Measurements from ENCODE around the gene HRH1.

Gene HRH1

DNA sequence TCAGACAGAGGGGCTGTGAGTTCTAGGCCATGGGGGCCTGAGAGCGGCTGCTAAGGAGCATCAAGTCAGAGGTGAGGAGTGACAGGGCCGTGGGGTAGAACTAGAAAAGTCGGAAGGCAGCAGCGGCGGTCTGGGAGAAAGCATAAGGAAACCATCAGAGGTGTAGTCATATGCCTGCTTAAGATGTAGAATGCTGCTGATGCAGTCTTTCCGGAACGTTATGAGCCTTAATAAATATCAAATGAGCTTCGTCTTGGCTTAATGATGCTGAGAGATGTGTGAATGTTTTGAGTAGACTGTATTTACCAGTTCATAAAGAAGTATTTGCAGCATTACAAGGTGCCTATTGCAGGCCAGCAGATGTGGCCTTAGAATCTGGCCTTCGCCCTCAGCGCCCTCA lies 133.1 kb downstream of the HRH1 start:
- DNase-seq = no peak

DNA sequence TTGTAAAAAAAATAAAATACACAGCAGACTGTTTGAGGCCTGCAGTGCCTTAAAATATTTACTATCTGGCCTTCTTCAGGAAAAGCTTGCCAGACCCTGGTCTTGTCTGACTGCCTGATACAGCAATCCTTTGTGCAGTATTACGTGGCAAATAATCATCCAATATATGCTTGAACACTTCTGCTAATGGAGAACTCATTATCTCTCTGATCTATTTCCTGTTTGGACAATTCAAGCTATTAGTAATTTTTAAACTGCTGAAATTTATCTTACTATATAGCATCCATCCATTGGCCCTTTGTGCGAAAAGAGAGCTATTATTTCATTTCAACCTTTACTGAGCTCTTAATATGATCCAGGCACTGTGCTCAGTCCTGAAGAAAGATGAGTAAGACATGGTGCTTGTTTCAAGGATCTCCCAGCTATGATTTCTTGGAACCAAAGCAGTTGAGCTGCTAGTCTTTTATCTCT lies 133.8 kb downstream of the HRH1 start:
- DNase-seq = peak; percentile 36 to 57

DNA sequence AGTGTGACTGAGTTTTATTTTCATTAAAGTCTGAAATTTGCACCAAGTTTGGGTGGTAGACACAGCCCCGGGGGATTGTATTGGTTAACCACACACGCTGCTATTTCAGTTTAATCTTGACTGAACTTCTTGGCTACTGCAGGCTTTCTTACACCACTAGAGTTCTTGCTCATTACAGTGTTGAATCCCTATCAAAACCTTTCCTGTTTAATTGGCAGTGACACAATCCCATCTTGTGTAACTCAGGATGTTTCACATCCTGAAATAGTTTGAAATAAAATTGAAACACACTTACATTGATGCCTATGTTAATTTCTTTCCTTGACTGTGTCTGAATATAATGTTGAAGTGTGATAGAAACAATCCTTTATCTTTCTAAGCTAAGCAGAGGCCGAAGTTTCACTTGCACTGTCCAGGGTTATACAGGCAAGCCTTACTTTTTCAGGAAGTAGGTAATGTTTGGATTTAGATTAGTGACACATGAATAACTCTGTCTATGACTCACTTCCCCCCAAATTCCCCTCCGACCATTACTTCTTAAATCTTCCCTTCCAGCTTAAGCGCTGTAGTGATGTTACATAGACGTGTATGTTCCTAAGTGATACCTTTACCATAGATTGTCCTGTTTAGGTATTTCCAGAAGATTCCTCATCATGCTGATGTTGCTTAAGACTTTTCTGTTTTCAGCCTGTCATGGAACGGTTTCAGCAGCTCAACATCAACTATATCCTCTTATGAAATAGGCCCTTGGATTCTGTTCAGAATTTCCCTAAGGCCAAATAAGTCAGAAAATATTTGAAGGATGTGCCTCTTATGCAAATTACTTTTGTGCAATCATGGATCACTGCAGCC lies 134.7 kb downstream of the HRH1 start:
- DNase-seq = peak; percentile 99

DNA sequence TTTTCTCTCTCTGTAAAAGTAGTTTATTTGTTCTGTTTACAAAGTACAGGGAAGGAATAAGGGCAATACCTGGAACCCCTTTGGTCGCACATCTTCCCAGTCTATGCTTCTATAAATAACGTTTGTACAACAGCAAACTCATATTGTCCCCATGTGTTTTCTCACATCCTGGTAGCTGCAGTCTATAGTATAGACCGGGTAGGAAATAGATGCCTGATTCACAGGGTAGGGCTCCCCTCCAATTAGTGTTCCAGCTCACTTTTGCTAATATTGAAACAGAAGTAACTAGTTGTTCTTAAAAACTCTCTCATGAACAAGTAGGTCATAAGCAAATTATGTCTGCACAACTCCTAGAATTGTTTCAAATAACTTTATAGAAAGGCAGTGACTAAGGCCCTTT lies 135.6 kb downstream of the HRH1 start:
- DNase-seq = no peak

DNA sequence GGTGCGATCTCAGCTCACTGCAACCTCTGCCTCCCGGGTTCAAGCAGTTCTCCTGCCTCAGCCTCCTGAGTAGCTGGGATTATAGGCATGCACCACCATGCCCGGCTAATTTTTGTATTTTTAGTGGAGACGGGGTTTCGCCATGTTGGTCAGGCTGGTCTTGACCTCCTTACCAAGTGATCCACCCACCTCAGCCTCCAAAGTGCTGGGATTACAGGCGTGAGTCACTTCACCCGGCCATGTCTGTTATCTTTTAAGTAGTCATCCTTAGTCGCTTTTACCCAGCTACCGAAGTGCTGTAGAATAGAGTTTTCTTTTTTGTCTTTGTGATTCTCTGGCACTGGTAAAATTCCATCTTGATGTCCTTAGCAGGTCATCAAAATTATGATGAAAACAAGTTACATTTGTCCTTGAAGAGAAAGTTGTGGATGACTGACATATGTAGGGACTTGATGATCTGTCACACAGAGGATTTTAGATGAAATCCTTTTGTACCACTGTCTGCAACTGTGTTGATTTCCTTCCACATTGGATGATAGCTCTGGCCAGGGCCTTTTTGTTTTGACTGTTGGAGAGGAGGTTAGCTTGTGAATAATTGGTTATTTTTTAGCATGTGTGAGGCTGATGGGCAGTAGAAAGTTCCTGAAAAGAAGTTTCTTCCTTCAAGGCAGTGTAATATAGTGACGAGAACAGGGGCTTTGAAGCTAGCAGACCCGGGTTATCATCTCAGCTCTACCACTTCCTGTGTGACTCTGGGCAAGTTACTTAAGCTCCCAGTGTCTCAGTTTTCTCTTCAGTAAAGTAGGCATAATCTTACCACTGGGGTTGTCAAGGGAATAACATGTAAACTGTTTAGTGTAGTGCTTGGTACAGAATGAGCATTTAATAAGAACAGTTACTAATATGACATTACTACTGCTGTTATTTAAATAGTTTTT lies 136.7 kb downstream of the HRH1 start:
- no peak for DNase-seq

DNA sequence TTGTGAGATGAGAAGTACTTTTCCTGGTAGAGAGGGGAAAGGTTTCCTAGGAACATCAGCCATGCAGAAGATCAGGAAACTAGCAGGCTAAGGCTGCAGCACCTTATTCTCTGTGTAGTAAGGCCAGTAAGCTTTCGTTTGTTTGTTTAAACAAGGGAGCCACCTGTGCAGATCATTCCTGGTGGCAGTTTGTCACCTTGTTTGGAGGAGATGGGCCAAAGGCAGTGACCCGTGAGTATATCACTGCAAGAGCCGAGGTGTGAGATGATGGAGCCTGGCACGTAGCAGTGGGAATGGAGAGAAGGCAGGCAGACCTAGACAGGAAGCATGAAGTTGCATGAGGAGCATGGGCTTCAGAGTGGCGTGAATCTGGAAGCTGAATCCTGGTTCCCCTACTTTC lies 137.5 kb downstream of the HRH1 start:
- no peak for DNase-seq

DNA sequence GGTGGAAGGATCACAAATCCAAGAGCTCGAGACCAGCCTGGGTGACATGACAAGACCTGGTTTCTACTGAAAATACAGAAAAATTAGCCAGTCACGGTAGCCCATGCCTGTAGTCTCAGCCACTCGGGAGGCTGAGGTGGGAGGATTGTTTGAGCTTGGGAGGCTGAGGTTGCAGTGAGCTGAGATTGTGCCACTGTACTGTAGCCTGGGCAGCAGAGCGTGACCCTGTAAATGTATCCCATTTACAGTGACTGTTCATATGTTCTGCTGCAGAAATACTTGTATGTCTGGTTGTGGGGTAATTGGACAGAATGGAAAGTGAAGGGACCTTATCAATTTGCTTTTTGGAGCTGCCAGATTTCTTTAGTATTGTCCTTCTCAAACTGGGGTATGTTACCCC lies 142.8 kb downstream of the HRH1 start:
- DNase-seq = no peak

DNA sequence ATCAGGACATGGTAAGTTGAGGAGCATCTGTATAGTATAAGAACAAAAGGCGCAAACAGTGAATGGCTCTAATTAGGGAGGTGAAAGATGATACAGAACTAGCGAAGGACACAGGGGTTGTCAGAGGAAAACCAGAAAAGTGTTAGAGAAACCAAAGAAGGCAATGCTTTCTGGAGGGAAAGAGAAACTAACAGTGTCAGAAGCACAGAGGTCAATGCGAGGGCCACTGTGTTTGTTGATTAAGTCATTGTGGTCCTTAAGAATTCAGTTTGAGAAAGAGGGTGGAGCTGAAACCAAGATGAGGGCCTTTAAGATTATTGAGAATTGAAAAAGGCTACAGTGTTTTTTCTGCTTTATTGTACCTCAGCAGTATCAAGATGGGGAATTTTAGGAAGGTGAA lies 146.7 kb downstream of the HRH1 start:
- no peak for DNase-seq

DNA sequence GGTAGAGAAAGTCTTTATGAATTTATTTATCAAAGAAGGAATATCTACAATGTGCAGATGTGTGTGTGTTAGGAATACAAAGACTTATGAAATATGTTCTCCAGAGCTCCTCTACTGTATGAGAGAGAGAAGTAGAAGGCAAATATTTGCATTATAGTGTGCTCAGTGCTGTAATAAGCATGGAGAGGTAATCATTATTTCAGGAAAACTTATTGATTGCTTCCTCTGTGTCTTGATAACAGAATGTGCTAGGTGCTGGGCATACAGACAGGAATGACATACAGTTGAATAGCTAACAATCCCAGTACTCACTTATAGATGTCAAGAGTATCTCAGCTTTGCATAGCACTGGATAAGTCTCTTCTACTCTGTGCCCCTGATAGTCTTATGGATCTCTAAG lies 148.2 kb downstream of the HRH1 start:
- no peak for DNase-seq

DNA sequence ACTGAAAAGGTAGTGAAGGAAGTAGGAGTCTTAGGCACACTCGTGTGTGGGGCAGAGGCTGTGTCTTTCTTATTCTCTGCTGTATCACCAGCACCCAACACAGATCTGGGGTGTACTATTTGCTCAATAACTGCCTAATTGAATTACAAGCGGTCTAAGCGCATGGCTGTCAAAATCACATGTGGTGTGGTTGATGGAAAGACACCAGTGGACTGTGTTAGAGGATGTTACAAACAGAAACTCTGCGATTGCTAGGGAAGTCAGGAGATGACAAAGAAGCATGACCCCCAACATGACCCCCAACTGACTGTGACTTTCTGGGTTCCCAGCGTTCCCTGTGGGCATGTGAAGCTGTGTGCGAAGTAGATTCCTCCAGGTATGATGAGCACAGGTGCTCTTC lies 149.9 kb downstream of the HRH1 start:
- DNase-seq = no peak

DNA sequence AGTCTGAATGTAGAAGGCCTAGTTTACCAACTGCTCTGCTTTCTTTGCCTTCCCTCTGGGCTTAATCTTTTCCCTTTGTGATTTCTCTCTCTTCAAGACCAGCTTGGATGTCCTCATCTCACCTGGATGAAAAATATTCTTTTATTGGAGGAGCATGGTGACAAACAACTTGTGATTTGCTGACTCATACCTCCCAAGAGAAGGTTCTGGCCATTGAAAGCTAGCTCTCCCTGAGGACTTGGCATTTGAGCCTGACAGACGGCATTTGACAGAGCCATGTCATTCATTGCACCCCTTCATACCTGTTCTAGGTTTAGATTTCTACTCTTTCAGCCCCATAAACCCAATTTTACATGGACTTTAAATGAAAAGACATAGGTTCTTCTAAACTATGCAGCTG lies 151.2 kb downstream of the HRH1 start:
- DNase-seq = no peak

DNA sequence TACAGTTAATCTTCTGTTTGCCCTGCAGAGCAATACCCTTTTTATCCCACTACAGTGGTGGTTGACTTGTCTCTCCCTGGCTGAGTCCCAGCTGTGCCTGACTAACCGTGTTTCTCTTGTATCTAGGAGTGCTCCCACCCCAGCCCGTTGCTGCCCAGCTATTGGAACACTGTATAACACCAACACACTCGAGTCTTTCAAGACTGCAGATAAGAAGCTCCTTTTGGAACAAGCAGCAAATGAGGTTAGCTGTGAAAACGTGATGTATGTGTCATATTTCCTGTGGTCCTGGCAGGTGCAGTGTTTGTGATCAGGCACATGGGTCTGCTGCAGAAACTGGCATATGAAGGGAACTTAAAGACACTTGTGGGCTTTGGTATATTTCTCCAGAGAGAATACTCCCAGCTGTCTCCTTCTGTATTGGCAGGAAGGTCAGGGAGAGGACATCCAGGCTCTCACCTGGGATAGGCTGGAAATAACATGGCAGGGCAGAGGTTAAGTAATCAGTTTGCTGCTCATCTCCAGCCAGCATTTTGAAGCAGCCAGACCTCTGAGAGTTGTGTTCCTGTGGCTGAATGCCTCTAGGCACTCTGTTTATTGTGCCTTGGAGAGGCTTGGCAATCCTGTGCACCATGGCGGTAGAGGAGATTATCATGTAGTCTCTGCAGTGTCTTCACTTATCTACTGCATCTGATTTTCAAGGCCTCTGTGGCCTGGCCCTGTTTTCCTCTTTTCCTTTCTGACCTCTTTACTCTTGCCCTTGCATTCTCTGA lies 152.7 kb downstream of the HRH1 start:
- no peak for DNase-seq

DNA sequence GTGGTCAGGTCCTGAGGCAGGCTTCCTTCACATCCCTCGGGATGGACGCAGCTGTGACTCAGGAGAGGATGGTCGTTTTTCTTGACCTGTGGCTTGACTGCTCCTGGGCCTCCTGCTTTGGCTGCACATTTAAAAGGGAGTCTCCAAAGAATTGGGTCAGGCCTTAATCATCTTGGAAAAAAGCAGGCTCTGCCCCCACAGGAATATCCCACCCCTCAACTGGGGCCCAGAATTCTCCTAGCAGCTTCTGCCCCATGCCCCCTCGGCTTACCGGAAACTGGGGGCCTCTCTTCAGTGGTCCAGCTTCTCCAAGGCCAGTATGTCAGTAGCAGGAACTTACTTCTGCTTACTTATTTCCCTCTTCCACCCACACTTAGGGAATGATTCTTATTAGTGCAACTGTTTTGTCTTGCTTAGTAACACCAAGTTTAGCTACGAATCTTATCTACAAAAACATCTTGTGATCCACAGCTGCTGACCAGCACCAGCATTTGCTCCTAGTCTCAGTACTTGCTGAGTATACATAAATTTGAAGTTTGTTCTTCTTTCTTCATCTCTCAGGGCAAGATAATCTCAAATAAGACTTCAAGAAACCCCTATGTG lies 153.6 kb downstream of the HRH1 start:
- no peak for DNase-seq

DNA sequence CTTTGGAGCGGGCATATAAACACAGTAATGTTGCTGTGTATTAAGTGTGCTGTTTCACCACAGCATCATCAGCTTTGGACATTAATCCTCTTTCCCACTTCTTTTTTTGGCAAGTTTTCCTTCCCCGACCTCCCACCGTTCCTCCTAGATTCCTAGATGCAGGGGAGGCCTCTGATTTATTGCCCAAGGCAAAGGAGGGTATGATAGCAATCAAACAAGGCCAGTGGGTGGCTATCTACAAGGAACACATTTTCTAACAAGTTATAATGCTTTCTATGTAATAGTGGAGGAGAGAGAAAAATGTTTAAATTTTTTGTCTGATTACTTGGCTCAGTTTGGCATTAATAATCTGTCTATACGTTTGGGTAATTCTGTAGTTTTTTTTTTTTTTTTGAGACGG lies 156.0 kb downstream of the HRH1 start:
- DNase-seq = no peak

DNA sequence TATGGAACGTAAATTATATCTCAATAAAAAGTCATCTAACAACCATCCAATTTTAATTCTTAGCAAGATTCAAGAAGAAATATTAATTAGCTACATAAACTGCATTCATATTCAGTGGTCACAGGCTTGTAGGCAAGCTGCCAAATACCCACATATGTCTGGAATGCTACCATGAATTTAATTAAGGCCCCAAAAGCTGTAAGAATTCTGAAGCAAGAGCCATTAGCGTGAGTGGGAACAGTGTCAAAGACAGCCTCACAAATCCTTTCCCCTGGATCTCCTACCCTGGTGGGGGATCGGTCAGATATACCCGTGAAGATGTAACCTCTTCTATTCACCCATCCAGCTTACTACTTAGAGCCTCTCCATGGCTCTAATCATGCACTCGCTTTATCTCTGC lies 157.9 kb downstream of the HRH1 start:
- DNase-seq = no peak
